ENCODE data around the gene LDHB.

DNA sequence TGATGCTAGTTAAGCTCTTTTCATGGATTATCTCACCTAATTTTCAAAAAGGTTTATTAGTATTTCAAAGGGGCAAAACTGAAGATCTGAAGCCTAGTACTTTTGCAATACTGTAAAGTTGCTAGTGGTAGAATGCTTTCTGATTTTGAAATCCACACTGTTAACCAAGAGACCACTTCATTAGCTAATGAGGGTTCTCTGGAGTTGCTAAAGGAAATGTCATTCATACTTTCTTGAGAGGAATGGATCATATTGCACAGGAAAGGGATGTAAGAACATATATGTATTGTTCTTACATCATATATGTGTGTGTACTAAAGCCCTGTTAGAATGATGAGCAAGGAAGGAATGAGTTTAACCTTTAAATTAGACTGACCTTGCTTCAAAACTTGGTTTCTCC is 39.0 kb upstream of the LDHB start:
- TF ChIP-seq, protein P1, sequence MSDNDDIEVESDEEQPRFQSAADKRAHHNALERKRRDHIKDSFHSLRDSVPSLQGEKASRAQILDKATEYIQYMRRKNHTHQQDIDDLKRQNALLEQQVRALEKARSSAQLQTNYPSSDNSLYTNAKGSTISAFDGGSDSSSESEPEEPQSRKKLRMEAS (IDR thresholded peaks at IDR 0.05), result no peak
- TF ChIP-seq TAF1 (IDR thresholded peaks at IDR 0.05; ENCODE audit: low read depth) (no peak), FOXM1 (IDR thresholded peaks at IDR 0.05; ENCODE audit: borderline replicate concordance, low read depth) (no peak), CEBPB (IDR thresholded peaks at IDR 0.05) (no peak), ZBTB7A (IDR thresholded peaks at IDR 0.05; ENCODE audit: low read depth) (no peak), REST (IDR thresholded peaks at IDR 0.05; ENCODE audit: low read depth) (no peak), EP300 (IDR thresholded peaks at IDR 0.05; ENCODE audit: borderline replicate concordance) (no peak), TEAD4 (IDR thresholded peaks at IDR 0.05) (no peak), RAD21 (IDR thresholded peaks at IDR 0.05; ENCODE audit: low read depth) (no peak), TCF12 (IDR thresholded peaks at IDR 0.05; ENCODE audit: low read depth) (no peak)
